DMS 273 treated with DMSO at 0.1 percent for 48 hours (cell line): ENCODE results near the gene TRMT44.
"Not testable (repeated sequence)": the region's sequence is repeated elsewhere in the genome, so short reads cannot be mapped to it uniquely, and the experiment has no call there.

Experiments
- DNase-seq: peaks from one replicate; lab custom pipeline; 2025; lab: John Stamatoyannopoulos, UW

The TRMT44 gene

GRCh38 chr4:8468746-8469535 is 28.4 kb downstream of the TRMT44 start:
- DNase-seq = no peak

GRCh38 chr4:8469550-8469949 is 29.0 kb downstream of the TRMT44 start:
- no peak for DNase-seq

- no peak for DNase-seq
Measured at GRCh38 chr4:8470451-8471024, 30.0 kb downstream of the TRMT44 start.

- no peak for DNase-seq
Measured at GRCh38 chr4:8471211-8471875, 30.8 kb downstream of the TRMT44 start.

GRCh38 chr4:8472158-8472688 is 31.6 kb downstream of the TRMT44 start:
- no peak for DNase-seq

- no peak for DNase-seq
Measured at GRCh38 chr4:8472689-8473197, 32.2 kb downstream of the TRMT44 start.

GRCh38 chr4:8473198-8473919 is 32.8 kb downstream of the TRMT44 start:
- DNase-seq = no peak

GRCh38 chr4:8473920-8474590 is 33.5 kb downstream of the TRMT44 start:
- DNase-seq = no peak

- no peak for DNase-seq
Measured at GRCh38 chr4:8474856-8475255, 34.3 kb downstream of the TRMT44 start.

- DNase-seq = no peak
Measured at GRCh38 chr4:8475751-8476575, 35.4 kb downstream of the TRMT44 start.

GRCh38 chr4:8477095-8477635 is 36.6 kb downstream of the TRMT44 start:
- DNase-seq = no peak

GRCh38 chr4:8477676-8478075 is 37.1 kb downstream of the TRMT44 start:
- DNase-seq = no peak

- DNase-seq = no peak
Measured at GRCh38 chr4:8478371-8478770, 37.8 kb downstream of the TRMT44 start.

GRCh38 chr4:8478801-8479744 is 38.5 kb downstream of the TRMT44 start:
- DNase-seq = no peak

- DNase-seq = no peak
Measured at GRCh38 chr4:8480221-8480620, 39.6 kb downstream of the TRMT44 start.

- DNase-seq = not testable (repeated sequence)
Measured at GRCh38 chr4:8486643-8487042, 46.1 kb downstream of the TRMT44 start.

GRCh38 chr4:8488791-8489369 is 48.3 kb downstream of the TRMT44 start:
- DNase-seq = no peak

- not testable (repeated sequence) for DNase-seq
Measured at GRCh38 chr4:8491478-8491877, 50.9 kb downstream of the TRMT44 start.

GRCh38 chr4:8492174-8492573 is 51.6 kb downstream of the TRMT44 start:
- no peak for DNase-seq
